Progenitor cell of endocrine pancreas (in vitro differentiated cells): ENCODE measurements around the gene KCNQ1. TPM values are rescaled to one million over a fixed set of nuclear protein-coding genes. Genes with fewer than 3 reads are reported as not detected.

ENCODE experiments used
- DNase-seq: peaks from one replicate; pipeline ENCODE4 v3.0.0; 2021; ENCODE audit warnings: low spot score; ENCODE audit not compliant: unreplicated experiment
- H3K27ac Mint-ChIP-seq: 2 replicates; pipeline ENCODE4 v1.8.0; 2021; ENCODE audit warnings: mild to moderate bottlenecking, moderate library complexity, mixed read lengths
- H3K27me3 Mint-ChIP-seq: 2 replicates; pipeline ENCODE4 v1.8.0; 2021; ENCODE audit warnings: mixed read lengths
- H3K36me3 Mint-ChIP-seq: 2 replicates; pipeline ENCODE4 v1.8.0; 2022; ENCODE audit warnings: mixed read lengths; ENCODE audit not compliant: insufficient read depth
- H3K4me1 Mint-ChIP-seq: 2 replicates; pipeline ENCODE4 v1.8.0; 2021; ENCODE audit warnings: low read depth, mixed read lengths
- H3K4me3 Mint-ChIP-seq: 2 replicates; pipeline ENCODE4 v1.8.0; 2021; ENCODE audit warnings: low read depth, mild to moderate bottlenecking, moderate library complexity, mixed read lengths
- H3K9me3 Mint-ChIP-seq: 2 replicates; pipeline ENCODE4 v1.8.0; 2021; ENCODE audit warnings: low read depth, mixed read lengths
- total RNA-seq: library from RNA; stranded (reverse); gene quantifications from 2 replicates; pipeline ENCODE4 v1.2.1, GENCODE V29; 2021
- TF ChIP-seq, protein P1 (sequence below): fragments of 200-600 bp; sonication (generic); IDR thresholded peaks from one replicate; pipeline ENCODE4 v1.5.0; 2021; ENCODE audit warnings: antibody characterized with exemption, mild to moderate bottlenecking; ENCODE audit not compliant: unreplicated experiment

Gene KCNQ1
- total RNA-seq, 1 donor from 2014 or later: 3.3 TPM

DNA sequence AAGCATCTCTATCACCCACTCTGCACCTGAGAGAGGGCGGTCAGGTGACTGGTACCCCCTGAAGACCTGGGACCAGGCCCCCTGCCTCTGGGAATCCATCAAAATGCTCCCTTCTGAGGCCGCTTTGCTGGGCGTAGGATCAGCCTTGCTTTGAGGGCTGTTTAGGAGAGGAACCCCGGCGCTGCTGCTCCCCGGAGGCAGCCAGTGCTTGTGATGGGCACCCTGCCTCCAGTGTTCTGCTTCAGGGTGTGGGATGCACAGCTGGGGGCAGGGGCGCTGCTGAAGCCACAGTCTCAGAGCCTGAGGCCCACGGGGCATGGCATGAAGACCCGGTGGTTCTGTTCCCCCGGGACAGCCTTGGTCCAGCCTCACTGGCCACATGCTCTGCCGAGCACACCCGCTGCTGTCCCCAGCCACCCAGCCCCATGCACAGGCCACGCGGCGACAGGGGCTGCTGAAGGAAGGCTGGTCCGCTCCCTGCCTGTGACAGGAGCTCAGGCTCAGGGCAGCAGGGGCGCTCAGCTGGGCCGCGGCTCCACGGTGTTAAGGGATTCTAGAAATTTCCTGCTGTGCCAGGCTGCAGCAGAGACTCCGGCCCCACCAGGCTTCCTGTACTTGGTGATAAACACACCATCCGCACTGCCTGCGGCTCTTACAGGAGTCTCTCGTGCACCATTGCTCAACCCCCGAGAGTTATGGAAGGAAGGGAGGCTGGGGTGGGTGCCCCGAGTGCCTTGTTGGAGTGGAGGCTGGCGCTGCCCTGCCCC is 91.0 kb downstream of the KCNQ1 start:
- peaks cover 13% of the 10 kb centered on the region for H3K4me1 Mint-ChIP-seq
- H3K27me3 Mint-ChIP-seq: peaks cover 14% of the 10 kb centered on the region
- H3K9me3 Mint-ChIP-seq: no peaks in the 10 kb centered on the region
- H3K4me3 Mint-ChIP-seq: no peak overlapping the region
- no peaks in the 10 kb centered on the region for H3K36me3 Mint-ChIP-seq
- H3K27ac Mint-ChIP-seq: no peak overlapping the region
- TF ChIP-seq, protein P1, sequence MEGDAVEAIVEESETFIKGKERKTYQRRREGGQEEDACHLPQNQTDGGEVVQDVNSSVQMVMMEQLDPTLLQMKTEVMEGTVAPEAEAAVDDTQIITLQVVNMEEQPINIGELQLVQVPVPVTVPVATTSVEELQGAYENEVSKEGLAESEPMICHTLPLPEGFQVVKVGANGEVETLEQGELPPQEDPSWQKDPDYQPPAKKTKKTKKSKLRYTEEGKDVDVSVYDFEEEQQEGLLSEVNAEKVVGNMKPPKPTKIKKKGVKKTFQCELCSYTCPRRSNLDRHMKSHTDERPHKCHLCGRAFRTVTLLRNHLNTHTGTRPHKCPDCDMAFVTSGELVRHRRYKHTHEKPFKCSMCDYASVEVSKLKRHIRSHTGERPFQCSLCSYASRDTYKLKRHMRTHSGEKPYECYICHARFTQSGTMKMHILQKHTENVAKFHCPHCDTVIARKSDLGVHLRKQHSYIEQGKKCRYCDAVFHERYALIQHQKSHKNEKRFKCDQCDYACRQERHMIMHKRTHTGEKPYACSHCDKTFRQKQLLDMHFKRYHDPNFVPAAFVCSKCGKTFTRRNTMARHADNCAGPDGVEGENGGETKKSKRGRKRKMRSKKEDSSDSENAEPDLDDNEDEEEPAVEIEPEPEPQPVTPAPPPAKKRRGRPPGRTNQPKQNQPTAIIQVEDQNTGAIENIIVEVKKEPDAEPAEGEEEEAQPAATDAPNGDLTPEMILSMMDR: no peak
- DNase-seq: no peak

DNA sequence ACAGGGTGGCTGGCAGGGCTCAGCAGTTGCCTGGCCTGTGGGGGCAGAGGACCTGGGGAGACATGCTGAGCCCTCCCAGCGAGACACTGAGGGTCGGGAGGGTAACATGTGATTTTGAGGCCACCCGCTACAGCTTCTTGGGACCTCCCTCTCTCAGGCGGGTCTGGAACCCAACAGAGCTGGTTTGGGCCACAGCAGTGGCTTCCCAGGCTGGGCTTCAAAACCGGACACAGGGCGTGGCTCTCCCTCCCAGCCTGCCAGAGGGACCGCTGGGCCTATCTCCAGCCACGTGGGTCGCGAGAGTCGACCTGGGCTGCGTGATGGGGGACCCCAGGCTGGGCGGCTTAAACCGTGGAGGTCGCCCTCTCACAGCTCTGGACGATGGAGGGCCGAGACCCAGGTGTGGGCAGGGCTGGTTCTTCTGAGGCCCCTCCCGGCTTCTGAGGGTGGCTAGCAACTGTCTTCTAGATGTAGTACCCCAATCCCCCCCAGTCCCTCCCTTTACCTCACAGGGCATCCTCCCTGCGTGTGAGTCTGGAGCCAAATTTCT is 91.7 kb downstream of the KCNQ1 start:
- Mint-ChIP-seq H3K27ac (no peak overlapping the region), H3K4me1 (peaks cover 13% of the 10 kb centered on the region), H3K4me3 (no peak overlapping the region), H3K9me3 (no peaks in the 10 kb centered on the region), H3K36me3 (no peaks in the 10 kb centered on the region), H3K27me3 (peaks cover 18% of the 10 kb centered on the region)
- DNase-seq: no peak
- TF ChIP-seq, protein P1: no peak

DNA sequence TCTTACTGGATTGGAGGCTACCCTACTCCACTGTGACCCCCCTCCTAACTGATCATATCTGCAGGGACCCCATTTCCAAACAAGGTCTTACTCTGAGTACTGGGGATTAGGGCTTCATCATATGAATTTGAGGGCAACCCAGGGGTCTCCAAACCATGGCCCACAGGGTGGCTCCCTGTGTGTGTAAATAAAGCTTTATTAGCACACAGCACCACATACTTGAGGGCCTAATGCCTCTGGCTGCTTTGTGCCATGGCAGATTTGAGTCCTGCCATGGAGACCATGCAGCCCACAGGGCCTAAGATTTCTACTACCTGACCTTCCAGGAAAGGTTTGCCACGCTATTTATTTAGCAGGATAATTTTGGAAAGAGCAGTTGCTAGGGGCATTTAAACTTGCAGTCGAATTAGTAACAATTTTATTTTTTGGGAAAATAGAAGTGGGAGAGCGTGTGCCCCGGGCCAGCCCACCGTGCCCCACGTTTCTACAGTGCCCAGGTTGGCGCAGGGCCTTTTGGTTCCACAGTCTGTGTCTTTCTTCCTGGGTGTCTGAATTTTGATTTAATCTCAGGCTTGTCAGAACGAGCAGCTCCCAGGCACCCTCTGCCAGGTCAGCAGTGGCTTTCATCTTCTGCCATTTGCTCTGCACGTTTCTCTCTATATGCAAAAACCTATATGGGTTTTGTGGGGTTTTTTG is 92.3 kb downstream of the KCNQ1 start:
- no peaks in the 10 kb centered on the region for H3K9me3 Mint-ChIP-seq
- H3K4me3 Mint-ChIP-seq: no peak overlapping the region
- no peak for DNase-seq
- no peaks in the 10 kb centered on the region for H3K36me3 Mint-ChIP-seq
- TF ChIP-seq, protein P1: no peak
- H3K27ac Mint-ChIP-seq: peak overlapping the region; percentile 45
- peaks cover 21% of the 10 kb centered on the region for H3K27me3 Mint-ChIP-seq
- peaks cover 13% of the 10 kb centered on the region for H3K4me1 Mint-ChIP-seq

DNA sequence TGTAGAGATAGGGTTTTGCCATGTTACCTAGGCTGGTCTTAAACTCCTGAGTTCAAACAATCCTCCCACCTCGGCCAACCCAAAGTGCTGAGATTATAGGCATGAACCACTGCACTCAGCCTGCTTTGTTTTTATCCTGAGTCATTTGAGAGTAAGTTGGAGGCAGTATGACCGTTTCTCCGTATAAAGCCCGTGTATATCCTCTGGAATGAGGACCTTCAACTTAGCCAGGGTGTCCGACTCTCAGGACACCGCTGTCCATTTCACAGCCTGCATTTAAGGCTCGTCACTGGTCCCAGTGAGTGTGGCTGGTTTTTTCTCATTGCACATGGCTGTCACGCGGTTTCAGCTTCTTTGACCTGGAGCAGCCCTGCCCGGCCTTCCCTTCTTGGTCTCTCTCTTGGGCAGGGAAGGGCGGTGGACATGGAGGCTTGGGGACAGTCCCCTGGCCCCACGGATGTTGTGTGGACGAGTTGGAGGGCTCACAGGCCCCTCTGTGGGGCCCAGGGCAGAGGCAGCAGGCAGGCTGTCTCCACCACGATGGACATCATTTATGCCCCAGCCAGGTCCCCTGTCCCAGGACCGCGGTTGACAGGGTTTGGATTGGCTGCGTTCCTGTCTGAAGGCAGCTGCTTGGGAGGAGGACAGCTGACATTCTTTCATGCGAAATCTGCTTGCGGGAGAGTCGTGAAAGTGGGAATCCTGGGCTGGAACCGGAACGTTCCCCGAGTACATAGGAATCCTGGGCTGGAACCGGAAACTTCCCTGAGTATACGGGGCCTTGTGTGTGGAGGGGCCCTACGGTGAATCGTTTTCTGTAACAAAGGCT is 93.3 kb downstream of the KCNQ1 start:
- Mint-ChIP-seq H3K36me3 (no peaks in the 10 kb centered on the region), H3K27ac (peak overlapping the region; percentile 69), H3K4me3 (no peak overlapping the region), H3K4me1 (peaks cover 10% of the 10 kb centered on the region), H3K27me3 (peaks cover 29% of the 10 kb centered on the region), H3K9me3 (no peaks in the 10 kb centered on the region)
- TF ChIP-seq, protein P1: no peak
- DNase-seq: no peak

DNA sequence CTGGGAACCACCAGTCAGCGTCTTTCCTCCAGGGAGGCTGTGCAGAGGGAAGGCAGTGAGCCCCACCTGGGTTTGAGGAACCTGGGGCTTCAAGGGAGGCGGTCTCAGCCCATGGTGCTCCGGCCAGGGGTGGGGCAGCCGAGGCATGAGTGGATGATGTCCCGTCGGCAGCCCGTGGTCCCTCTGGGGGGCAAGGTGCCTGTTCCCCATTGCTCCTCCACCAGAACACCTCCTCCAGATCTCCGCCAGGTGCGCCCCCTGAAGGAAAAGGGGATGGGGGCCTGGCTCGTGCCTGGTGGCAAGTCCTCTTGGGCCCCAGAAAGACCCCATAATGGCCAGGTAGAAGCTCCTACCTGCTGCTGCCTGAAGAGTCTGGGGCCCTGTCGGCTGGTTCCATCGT is 94.1 kb downstream of the KCNQ1 start:
- H3K4me3 Mint-ChIP-seq: no peak overlapping the region
- peaks cover 6% of the 10 kb centered on the region for H3K4me1 Mint-ChIP-seq
- TF ChIP-seq, protein P1: no peak
- no peak for DNase-seq
- H3K36me3 Mint-ChIP-seq: no peaks in the 10 kb centered on the region
- H3K27me3 Mint-ChIP-seq: peaks cover 36% of the 10 kb centered on the region
- no peaks in the 10 kb centered on the region for H3K9me3 Mint-ChIP-seq
- H3K27ac Mint-ChIP-seq: no peak overlapping the region
